K562 (cell line): ENCODE measurements around the gene C10orf105. TPM values are rescaled to one million over a fixed set of nuclear protein-coding genes. Genes with fewer than 3 reads are reported as not detected.

Experiments
- ATAC-seq: fragments of 200-7000 bp; cut with Tn5 transposase; 3 replicates; pipeline ENCODE4 v1.9.1; 2020; ENCODE audit warnings: moderate library complexity
- BruUV-seq: library from RNA; stranded (reverse); fragments of 400-500 nt; replicated peaks from 2 replicates; lab custom pipeline; 2021; lab: Mats Ljungman, UMichigan
- CTCF ChIA-PET: fragments of 300-600 bp; formaldehyde crosslinking; extraction: SDS; loops from one replicate; lab custom pipeline; 2021; ENCODE audit warnings: low intra/inter-chr PET ratio; lab: Yijun Ruan, JAX
- POLR2A ChIA-PET: fragments of 300-600, 350-650 bp; sonication (Branson Sonifier 250); formaldehyde crosslinking; extraction: SDS; loops from one replicate; lab custom pipeline; 2021; ENCODE audit warnings: antibody characterized with exemption, inconsistent platforms; lab: Yijun Ruan, JAX
- DNase-seq, 4 experiments: peaks; one replicate each; pipeline versions ENCODE4 v3.0.0 to v3.0.0-alpha.2; 2011 to 2018; ENCODE audit warnings: low spot score in 3 of 4, mixed read lengths in 3 of 4; ENCODE audit errors: extremely low read depth in 1 of 4
- FAIRE-seq: peaks from 2 replicates; lab custom pipeline; 2011; peaks lifted over from hg19 to GRCh38; lab: Jason Lieb, UNC
- H2AFZ ChIP-seq: 2 replicates; pipeline ENCODE4 v1.6.0; 2011; ENCODE audit warnings: low read depth, low read length, control low read depth, inconsistent platforms
- H3K27ac ChIP-seq: fragments of 200-600 bp; 3 replicates; pipeline ENCODE4 v1.8.0; 2011; ENCODE audit warnings: low read depth, mild to moderate bottlenecking, control low read depth, inconsistent platforms, low read length, moderate library complexity, mixed read lengths; ENCODE audit errors: extremely low read depth
- H3K27me3 ChIP-seq, 2 experiments: fragments of 300-600 bp in 1 of 2; 2 replicates in 1 of 2; 3 replicates in 1 of 2; pipeline versions ENCODE4 v1.6.0 to v1.8.0; 2011; ENCODE audit warnings: inconsistent platforms in 2 of 2, low read length in 2 of 2, mild to moderate bottlenecking in 1 of 2, mixed read lengths in 1 of 2, moderate library complexity in 1 of 2; ENCODE audit not compliant: control insufficient read depth in 2 of 2, insufficient read depth in 2 of 2
- H3K36me3 ChIP-seq: fragments of 300-600 bp; 3 replicates; pipeline ENCODE4 v1.8.0; 2011; ENCODE audit warnings: mild to moderate bottlenecking, low read length, inconsistent platforms; ENCODE audit not compliant: control insufficient read depth, insufficient read depth
- H3K4me1 ChIP-seq, 2 experiments: fragments of 200-600 bp in 1 of 2; replicated peaks in 1 of 2; 2 replicates in 1 of 2; 3 replicates in 1 of 2; pipeline versions ENCODE4 v1.5.1 to v1.8.0; 2011; ENCODE audit warnings: inconsistent platforms in 2 of 2, low read length in 2 of 2, mild to moderate bottlenecking in 1 of 2, mixed read lengths in 1 of 2, moderate library complexity in 1 of 2; ENCODE audit not compliant: control insufficient read depth in 2 of 2, insufficient read depth in 2 of 2
- H3K4me2 ChIP-seq: 2 replicates; pipeline ENCODE4 v1.6.1; 2011; ENCODE audit warnings: low read length, control low read depth, inconsistent platforms, mixed read lengths; ENCODE audit not compliant: insufficient read depth
- H3K4me3 ChIP-seq: fragments of 200-600 bp; sonication (generic), shearing (Covaris generic); 2 replicates; pipeline ENCODE4 v1.5.1; 2016; ENCODE audit warnings: control low read depth, inconsistent platforms
- H3K79me2 ChIP-seq: fragments of 200-600 bp; 3 replicates; pipeline ENCODE4 v1.8.0; 2011; ENCODE audit warnings: low read length, inconsistent platforms; ENCODE audit not compliant: control insufficient read depth, insufficient read depth
- H3K9ac ChIP-seq, 2 experiments: 2 replicates each; pipeline versions ENCODE4 v1.6.0 to v1.6.1; 2011; ENCODE audit warnings: low read depth in 2 of 2, low read length in 2 of 2, control low read depth in 1 of 2, inconsistent platforms in 1 of 2, mild to moderate bottlenecking in 1 of 2, mixed read lengths in 1 of 2; ENCODE audit not compliant: insufficient read depth in 1 of 2
- H3K9me1 ChIP-seq: one replicate; pipeline ENCODE4 v1.6.0; 2011; ENCODE audit warnings: inconsistent platforms, mild to moderate bottlenecking, low read length, moderate library complexity; ENCODE audit not compliant: control insufficient read depth, insufficient read depth
- H3K9me3 ChIP-seq: replicated peaks from 2 replicates; pipeline ENCODE4 v1.5.1; 2011; ENCODE audit warnings: low read depth, low read length, inconsistent platforms; ENCODE audit not compliant: control insufficient read depth, insufficient read depth
- H4K20me1 ChIP-seq: replicated peaks from 2 replicates; pipeline ENCODE4 v1.6.1; 2011; ENCODE audit warnings: low read length, inconsistent platforms, mixed read lengths; ENCODE audit not compliant: control insufficient read depth, insufficient read depth
- ADNP ChIP-seq: fragments of 200-800 bp; sonication (Bioruptor generic); IDR thresholded peaks from 2 replicates; pipeline ENCODE4 v1.6.1; 2016; ENCODE audit warnings: missing genetic modification characterization, missing compliant biosample characterization
- KAT7 ChIP-seq: sonication (generic); formaldehyde crosslinking; IDR thresholded peaks from 2 replicates; pipeline ENCODE4 v1.8.0; 2022; ENCODE audit warnings: missing genetic modification reagents, mild to moderate bottlenecking, borderline replicate concordance
- ZBTB49 ChIP-seq: sonication (generic); formaldehyde crosslinking; IDR thresholded peaks from 2 replicates; pipeline ENCODE4 v1.8.0; 2022; ENCODE audit warnings: missing genetic modification reagents, mild to moderate bottlenecking, borderline replicate concordance
- ZBTB9 ChIP-seq: fragments of 450-650 bp; formaldehyde crosslinking; IDR thresholded peaks from 2 replicates; pipeline ENCODE4 v1.4.0; 2020; ENCODE audit warnings: mild to moderate bottlenecking, moderate library complexity
- ZNF740 ChIP-seq, 3 experiments: fragments of 200-800 bp in 1 of 3; sonication (Bioruptor generic) in 1 of 3; sonication (generic) in 1 of 3; formaldehyde crosslinking in 1 of 3; IDR thresholded peaks; 2 replicates each; pipeline versions ENCODE4 v1.6.1 to v1.8.0; 2016 to 2022; ENCODE audit warnings: mild to moderate bottlenecking in 2 of 3, missing compliant biosample characterization in 2 of 3, missing genetic modification characterization in 2 of 3, missing genetic modification reagents in 1 of 3
- WGBS: fragments of 100-300 bp; shearing (Covaris generic); methylation state at CpG from one replicate; pipeline ENCODE4 v1.1.6; 2016; ENCODE audit warnings: low coverage, mixed read lengths; ENCODE audit not compliant: insufficient coverage; ENCODE audit errors: missing lambda C conversion rate; 5-methylcytosine and 5-hydroxymethylcytosine counted together
- in situ Hi-C: fragments of 300-500 bp; cut with MboI; formaldehyde crosslinking; loops from 4 replicates; pipeline ENCODE4 v1.15.0; 2018; ENCODE audit warnings: inconsistent platforms, mixed read lengths
- intact Hi-C: fragments of 100-400 bp; cut with micrococcal nuclease; formaldehyde crosslinking; loops from 2 replicates; pipeline ENCODE4 v1.14.2; 2022
- polyA plus RNA-seq, 8 experiments: library from polyadenylated mRNA; depleted of rRNA in 4 of 8; stranded (reverse) in 5 of 8; unstranded in 3 of 8; fragments of >200 nt; fragmentation: Nextera tagmentation in 2 of 8; fragmentation: Illumina TruSeq in 1 of 8; extraction: Ambion mirVana in 2 of 8; extraction: Trizol in 1 of 8; gene quantifications; 2 replicates each; pipeline versions ENCODE4 v1.2.1 to v1.2.3, GENCODE V29; 2011 to 2014; ENCODE audit warnings: inconsistent platforms in 1 of 8, missing spikeins in 1 of 8
- total RNA-seq, 7 experiments: library from RNA; depleted of rRNA in 6 of 7; stranded (reverse); fragments of >200 nt in 6 of 7; fragmentation: Illumina TruSeq in 2 of 7; extraction: Trizol in 2 of 7; gene quantifications; 2 replicates each; pipeline versions ENCODE4 v1.2.1 to v1.2.3, GENCODE V29; 2011 to 2021; ENCODE audit warnings: low replicate concordance in 1 of 7

C10orf105 gene
- total and polyA plus RNA-seq, 9 of the 15 experiments (the other 6 are each of a cell fraction or from before 2014, with no cell fraction given): 0.03 to 0.25 (median 0.04) TPM; not detected in 3

- ChIA-PET CTCF (interaction anchor here (0.7 kb wide), 1 partner anchor 28 kb away, joined by 3 read pairs; no protein-coding TSS in a partner anchor), POLR2A (interaction anchor here (0.6 to 1.4 kb wide), 5 partner anchors 9 to 207 kb away, joined by 3 to 4 read pairs (median 3); no protein-coding TSS in a partner anchor)
- H3K27me3 ChIP-seq: no peaks in the 10 kb centered on the region
- no peaks in the 10 kb centered on the region for H3K36me3 ChIP-seq
- intact Hi-C loops (no loop called here), in situ Hi-C loops (no loop called here)
- no peaks in the 10 kb centered on the region for H3K9me1 ChIP-seq
- peak overlapping the region; percentile 84 for H2AFZ ChIP-seq
- H3K4me1 ChIP-seq: peaks cover 9 to 46% of the 10 kb centered on the region in 2 experiments
- BruUV-seq: no TSS peak
- no peak overlapping the region for H3K4me3 ChIP-seq
- no peaks in the 10 kb centered on the region for H3K79me2 ChIP-seq
- DNase-seq (no peak), ATAC-seq (no peak), FAIRE-seq (no peak)
- peak overlapping the region in 1 of 2 experiments; percentile 65; a peak in 1 of 4 replicates for H3K9ac ChIP-seq
- TF ChIP-seq KAT7 (CRISPR knock-in tag) (0 out of 2 replicates have a peak, but pooled peaks have one; percentile 55), ADNP (tag) (no peak), ZBTB49 (CRISPR knock-in tag) (no peak), ZBTB9 (no peak), ZNF740 (CRISPR knock-in tag; IDR thresholded peaks at IDR 0.05) (peak; percentile 56; the same call in 1 of the 2 replicates), ZNF740 (tag; IDR thresholded peaks at IDR 0.05) (no peak)
- H3K27ac ChIP-seq: no peak overlapping the region
- WGBS: 69% methylated on average over 12 of the region's 18 CpGs
- peaks cover 3% of the 10 kb centered on the region; the same call in 1 of the 2 replicates for H3K9me3 ChIP-seq
- peak overlapping the region; percentile 8; the same call in 1 of the 2 replicates for H3K4me2 ChIP-seq
- H4K20me1 ChIP-seq: no peaks in the 10 kb centered on the region
Observed at GRCh38 chr10:71694039-71694501, 25.5 kb downstream of the C10orf105 start.
